ENCODE results near the gene NAA80. TPM values are rescaled to one million over a fixed set of nuclear protein-coding genes. Genes with fewer than 3 reads are reported as not detected.

Gene NAA80
- total RNA-seq, 1 experiment from 2014 or later = 6.0 TPM

DNA sequence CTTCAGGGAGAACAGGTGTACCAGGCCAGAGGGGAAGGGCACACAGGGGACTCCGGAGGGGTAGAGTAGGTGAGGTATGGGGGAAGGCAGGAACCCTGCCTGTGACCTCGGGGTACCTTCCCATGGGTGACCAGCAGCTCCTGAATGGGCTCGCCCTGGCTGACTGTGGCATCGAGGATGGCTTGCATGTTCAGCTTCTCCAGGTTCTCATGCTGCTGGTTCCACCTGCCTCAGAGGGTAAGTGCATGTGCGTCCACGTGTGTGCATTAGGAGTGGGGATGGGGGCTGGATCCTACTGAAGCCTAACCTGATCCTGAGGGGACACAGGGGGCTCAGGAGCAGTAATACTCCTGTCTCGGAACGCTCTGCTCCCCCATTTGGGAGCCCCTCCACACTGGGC lies 45.8 kb upstream of the NAA80 start:
- Histone ChIP-seq H2BK5ac (ENCODE audit: insufficient read length, low read length) (no peak overlapping the region), H3K9ac (ENCODE audit: extremely low read depth, insufficient read length, low read length) (no peak overlapping the region), H4K8ac (replicated peaks; ENCODE audit: insufficient read length, low read depth, low read length) (no peak overlapping the region), H2BK20ac (ENCODE audit: low read depth, low read length, poor library complexity, severe bottlenecking) (no peak overlapping the region), H4K5ac (ENCODE audit: insufficient read length, low read depth, low read length) (no peak overlapping the region), H2AK5ac (ENCODE audit: insufficient read length, low read length) (no peak overlapping the region), H3K4me1 (ENCODE audit: insufficient read depth, low read length) (no peaks in the 10 kb centered on the region; the same call in 1 of the 2 replicates), H3K56ac (ENCODE audit: insufficient read length, low read depth, low read length) (no peak overlapping the region), H3K4me2 (ENCODE audit: insufficient read depth, insufficient read length, low read length) (peak overlapping the region; percentile 62), H3K79me1 (ENCODE audit: insufficient read depth, low read depth, low read length, poor library complexity, severe bottlenecking) (no peaks in the 10 kb centered on the region), H3K23me2 (ENCODE audit: insufficient read length, low read depth, low read length, poor library complexity, severe bottlenecking) (peaks cover 15% of the 10 kb centered on the region), H3K79me2 (ENCODE audit: insufficient read depth, low read length) (no peaks in the 10 kb centered on the region), H4K91ac (ENCODE audit: insufficient read length, low read depth, low read length) (no peak overlapping the region), H3K23ac (ENCODE audit: insufficient read length, low read depth, low read length) (no peak overlapping the region), H3K27ac (ENCODE audit: insufficient read length, low read depth, low read length) (no peak overlapping the region), H3T11ph (ENCODE audit: low read length) (no peak overlapping the region), H4K20me1 (ENCODE audit: control insufficient read depth, insufficient read depth, insufficient read length) (no peaks in the 10 kb centered on the region), H3K4ac (ENCODE audit: low read depth, low read length) (no peak overlapping the region), H2BK15ac (ENCODE audit: low read depth, low read length) (no peak overlapping the region), H3K14ac (ENCODE audit: insufficient read depth, low read length) (no peak overlapping the region), H3K27me3 (ENCODE audit: insufficient read depth, low read length) (peaks cover 13% of the 10 kb centered on the region; the same call in 1 of the 2 replicates), H3K18ac (ENCODE audit: insufficient read length, low read depth, low read length) (no peak overlapping the region), H2AFZ (ENCODE audit: low read length) (no peak overlapping the region), H2BK120ac (ENCODE audit: low read depth, low read length, poor library complexity, severe bottlenecking) (no peak overlapping the region), H3K9me3 (ENCODE audit: control insufficient read depth, low read depth, low read length) (no peaks in the 10 kb centered on the region), H2BK12ac (ENCODE audit: insufficient read length, low read depth, low read length) (no peak overlapping the region)
- H3K36me3 Mint-ChIP-seq (ENCODE audit: insufficient read depth in 1 of 3, low read depth in 3 of 3) = peaks cover 6 to 15% (median 7%) of the 10 kb centered on the region in 3 experiments; a peak in 6 of 7 replicates
- no peak for DNase-seq
- peak overlapping the region; percentile 57 to 70; a peak in 2 of 5 replicates for H3K4me3 Mint-ChIP-seq
- H3K9me3 Mint-ChIP-seq = no peaks in the 10 kb centered on the region
- H3K27ac Mint-ChIP-seq = no peak overlapping the region
- H3K4me1 Mint-ChIP-seq = peaks cover 8 to 14% of the 10 kb centered on the region in 2 experiments
- no CpG with 5 or more reads among the region's 8 CpGs for WGBS (ENCODE audit: extremely low coverage, insufficient read length, low lambda C conversion rate)
- TF ChIP-seq, protein P1, sequence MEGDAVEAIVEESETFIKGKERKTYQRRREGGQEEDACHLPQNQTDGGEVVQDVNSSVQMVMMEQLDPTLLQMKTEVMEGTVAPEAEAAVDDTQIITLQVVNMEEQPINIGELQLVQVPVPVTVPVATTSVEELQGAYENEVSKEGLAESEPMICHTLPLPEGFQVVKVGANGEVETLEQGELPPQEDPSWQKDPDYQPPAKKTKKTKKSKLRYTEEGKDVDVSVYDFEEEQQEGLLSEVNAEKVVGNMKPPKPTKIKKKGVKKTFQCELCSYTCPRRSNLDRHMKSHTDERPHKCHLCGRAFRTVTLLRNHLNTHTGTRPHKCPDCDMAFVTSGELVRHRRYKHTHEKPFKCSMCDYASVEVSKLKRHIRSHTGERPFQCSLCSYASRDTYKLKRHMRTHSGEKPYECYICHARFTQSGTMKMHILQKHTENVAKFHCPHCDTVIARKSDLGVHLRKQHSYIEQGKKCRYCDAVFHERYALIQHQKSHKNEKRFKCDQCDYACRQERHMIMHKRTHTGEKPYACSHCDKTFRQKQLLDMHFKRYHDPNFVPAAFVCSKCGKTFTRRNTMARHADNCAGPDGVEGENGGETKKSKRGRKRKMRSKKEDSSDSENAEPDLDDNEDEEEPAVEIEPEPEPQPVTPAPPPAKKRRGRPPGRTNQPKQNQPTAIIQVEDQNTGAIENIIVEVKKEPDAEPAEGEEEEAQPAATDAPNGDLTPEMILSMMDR (conservative IDR thresholded peaks at IDR 0.05) = no peak
- H3K27me3 Mint-ChIP-seq (ENCODE audit: low read depth) = peaks cover 58% of the 10 kb centered on the region

Data from H9 (cell line).